GM23248 (cell line): ENCODE results near the gene FAM156A. TPM values are rescaled to one million over a fixed set of nuclear protein-coding genes. Genes with fewer than 3 reads are reported as not detected.
"Not testable (repeated sequence)": the region's sequence is repeated elsewhere in the genome, so short reads cannot be mapped to it uniquely, and the experiment has no call there.

Experiments used
- DNase-seq: peaks from one replicate; pipeline ENCODE4 v3.0.0-alpha.2; 2015
- H2AFZ ChIP-seq: fragments of 200-600 bp; sonication (generic); 2 replicates; pipeline ENCODE4 v1.6.1; 2016; ENCODE audit warnings: antibody characterized with exemption
- H3F3A ChIP-seq: fragments of 200-600 bp; sonication (generic); 2 replicates; pipeline ENCODE4 v1.6.1; 2016; ENCODE audit warnings: mild to moderate bottlenecking, antibody characterized with exemption, mixed run types; ENCODE audit not compliant: insufficient read depth
- H3K27ac ChIP-seq: fragments of 200-600 bp; sonication (generic); 2 replicates; pipeline ENCODE4 v1.5.1; 2016; ENCODE audit warnings: mild to moderate bottlenecking
- H3K27me3 ChIP-seq: fragments of 200-600 bp; sonication (generic); replicated peaks from 2 replicates; pipeline ENCODE4 v1.6.1; 2016; ENCODE audit warnings: mild to moderate bottlenecking; ENCODE audit not compliant: insufficient read depth
- H3K36me3 ChIP-seq: fragments of 200-600 bp; sonication (generic); 2 replicates; pipeline ENCODE4 v1.6.1; 2016; ENCODE audit warnings: low read depth, mild to moderate bottlenecking
- H3K4me1 ChIP-seq: fragments of 200-600 bp; sonication (generic); 2 replicates; pipeline ENCODE4 v1.6.1; 2016; ENCODE audit warnings: mild to moderate bottlenecking; ENCODE audit not compliant: insufficient read depth
- H3K4me2 ChIP-seq: fragments of 200-600 bp; sonication (generic); one replicate; pipeline ENCODE4 v1.6.1; 2016; ENCODE audit warnings: mild to moderate bottlenecking; ENCODE audit not compliant: unreplicated experiment
- H3K4me3 ChIP-seq: fragments of 200-600 bp; sonication (generic); 2 replicates; pipeline ENCODE4 v1.5.1; 2016; ENCODE audit warnings: mild to moderate bottlenecking
- H3K79me2 ChIP-seq: fragments of 200-600 bp; sonication (generic); 2 replicates; pipeline ENCODE4 v1.6.1; 2016; ENCODE audit warnings: mild to moderate bottlenecking; ENCODE audit not compliant: insufficient read depth
- H3K9ac ChIP-seq: fragments of 200-600 bp; sonication (generic); 2 replicates; pipeline ENCODE4 v1.6.1; 2016; ENCODE audit warnings: mild to moderate bottlenecking
- H3K9me2 ChIP-seq: fragments of 200-600 bp; sonication (generic); 2 replicates; pipeline ENCODE4 v1.6.1; 2016; ENCODE audit warnings: mixed run types, mild to moderate bottlenecking, moderate library complexity; ENCODE audit not compliant: insufficient read depth
- H3K9me3 ChIP-seq: fragments of 200-600 bp; sonication (generic); one replicate; pipeline ENCODE4 v1.6.1; 2017; ENCODE audit warnings: low read depth
- H4K20me1 ChIP-seq: fragments of 200-600 bp; sonication (generic); 2 replicates; pipeline ENCODE4 v1.6.0; 2016; ENCODE audit not compliant: insufficient read depth
- WGBS, 2 experiments: methylation state at CpG; one replicate each; pipeline ENCODE4 v1.1.6; 2015 to 2017; ENCODE audit warnings: low lambda C conversion rate in 2 of 2, low coverage in 1 of 2; ENCODE audit errors: missing lambda C conversion rate in 2 of 2; 5-methylcytosine and 5-hydroxymethylcytosine counted together
- in situ Hi-C: fragments of 300-500 bp; cut with MboI; formaldehyde crosslinking; loops from 2 replicates; pipeline ENCODE4 v1.15.0; 2020
- polyA plus RNA-seq: library from polyadenylated mRNA; unstranded; fragments of >200 nt; fragmentation: Nextera tagmentation; extraction: Ambion mirVana; gene quantifications from 2 replicates; pipeline ENCODE4 v1.2.1, GENCODE V29; 2016
- total RNA-seq: library from RNA; depleted of rRNA; stranded (reverse); fragments of >200 nt; shearing (Covaris generic); gene quantifications from 2 replicates; pipeline ENCODE4 v1.2.3, GENCODE V29; 2014; rRNA removed

Gene FAM156A
- total and polyA plus RNA-seq, 2 experiments from 2014 or later = 17.4 to 31.7 TPM

DNA sequence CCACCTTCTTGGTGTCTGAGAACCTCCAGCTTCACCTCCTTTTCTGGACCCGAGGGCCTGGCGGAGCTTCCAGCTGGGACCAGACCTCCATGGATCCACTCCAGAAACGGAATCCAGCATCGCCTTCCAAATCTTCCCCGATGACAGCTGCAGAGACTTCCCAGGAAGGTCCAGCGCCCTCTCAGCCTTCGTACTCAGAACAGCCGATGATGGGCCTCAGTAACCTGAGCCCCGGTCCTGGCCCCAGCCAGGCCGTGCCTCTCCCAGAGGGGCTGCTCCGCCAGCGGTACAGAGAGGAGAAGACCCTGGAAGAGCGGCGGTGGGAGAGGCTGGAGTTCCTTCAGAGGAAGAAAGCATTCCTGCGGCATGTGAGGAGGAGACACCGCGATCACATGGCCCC is 51.2 kb downstream of the FAM156A start:
- H3K79me2 ChIP-seq, H3K4me3 ChIP-seq, H3K36me3 ChIP-seq, DNase-seq, H3K27ac ChIP-seq, H3K4me2 ChIP-seq, H3K9me3 ChIP-seq, H3K4me1 ChIP-seq, H3K27me3 ChIP-seq, in situ Hi-C loops, H2AFZ ChIP-seq, H4K20me1 ChIP-seq, H3F3A ChIP-seq, H3K9me2 ChIP-seq, H3K9ac ChIP-seq: not testable (repeated sequence)
- no CpG with 5 or more reads among the region's 17 CpGs for WGBS, 2 experiments

DNA sequence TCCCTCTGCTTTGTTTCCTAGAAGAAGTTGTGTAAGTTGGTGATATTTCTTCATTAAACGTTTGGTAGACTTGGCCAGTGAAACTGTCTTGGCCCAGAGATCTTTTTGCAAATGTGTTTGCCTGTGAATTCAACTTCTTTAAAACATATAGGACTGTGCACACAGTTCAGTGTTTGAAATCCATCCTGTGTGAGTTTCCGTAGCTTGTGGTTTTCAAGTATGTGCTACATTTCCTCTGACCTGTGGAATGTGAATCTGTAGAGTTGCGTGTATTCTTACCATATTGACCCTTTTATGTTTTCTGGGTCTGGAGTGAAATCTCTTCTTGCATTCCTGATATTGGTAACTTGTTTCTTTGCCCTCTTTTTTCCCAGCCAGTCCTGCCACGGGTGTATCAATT is 52.2 kb downstream of the FAM156A start:
- H3K36me3 ChIP-seq, H3K4me3 ChIP-seq, H2AFZ ChIP-seq, in situ Hi-C loops, H3K9me2 ChIP-seq, H3F3A ChIP-seq, H3K9me3 ChIP-seq, H3K4me1 ChIP-seq, H3K79me2 ChIP-seq, H3K9ac ChIP-seq, DNase-seq, H3K4me2 ChIP-seq, H3K27me3 ChIP-seq, H4K20me1 ChIP-seq, H3K27ac ChIP-seq: not testable (repeated sequence)
- no CpG with 5 or more reads among the region's 4 CpGs for WGBS, 2 experiments

DNA sequence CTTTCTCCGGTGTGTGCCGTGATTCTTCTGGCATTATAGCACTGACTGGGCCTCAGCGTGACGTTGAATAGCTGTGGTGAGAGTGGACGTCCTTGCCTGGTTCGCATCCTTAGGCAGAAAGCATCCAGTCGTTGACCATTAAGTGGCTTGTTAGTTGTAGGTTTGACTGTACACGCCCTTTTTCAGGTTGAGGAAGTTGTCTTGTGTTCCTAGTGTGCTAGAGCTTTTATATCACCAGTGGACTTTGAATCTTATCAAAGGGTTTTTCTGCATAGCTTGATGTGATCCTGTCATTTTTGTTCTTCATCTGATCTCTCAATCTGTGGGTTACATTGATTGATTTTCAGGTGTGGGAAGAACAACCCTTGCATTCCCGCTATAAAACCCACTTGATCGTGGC is 52.8 kb downstream of the FAM156A start:
- no CpG with 5 or more reads among the region's 10 CpGs for WGBS, 2 experiments
- in situ Hi-C loops = not testable (repeated sequence)

More for the DNA sequence above, 52.8 kb downstream of the FAM156A start:
- not testable (repeated sequence) for H4K20me1 ChIP-seq, H2AFZ ChIP-seq, H3K4me2 ChIP-seq, H3F3A ChIP-seq, H3K9ac ChIP-seq, H3K4me3 ChIP-seq, H3K27me3 ChIP-seq, H3K36me3 ChIP-seq, H3K27ac ChIP-seq, H3K79me2 ChIP-seq, H3K4me1 ChIP-seq, DNase-seq, H3K9me3 ChIP-seq, H3K9me2 ChIP-seq

Other genes starting within 250 kb of the FAM156A start
- not detected in 2 replicates for gene SSX2B, start 207.3 kb downstream of the FAM156A start, total RNA-seq
- not detected in 2 replicates for gene SSX2B, start 207.3 kb downstream of the FAM156A start, polyA plus RNA-seq
- not detected in 2 replicates for gene SPANXN5, start 161.1 kb downstream of the FAM156A start, total RNA-seq
- gene SPANXN5, start 161.1 kb downstream of the FAM156A start, polyA plus RNA-seq = not detected in 2 replicates
- not detected in 2 replicates for gene XAGE5, start 147.2 kb downstream of the FAM156A start, total RNA-seq
- not detected in 2 replicates for gene XAGE5, start 147.2 kb downstream of the FAM156A start, polyA plus RNA-seq
- not detected in 2 replicates for gene XAGE3, start 90.4 kb downstream of the FAM156A start, total RNA-seq
- gene XAGE3, start 90.4 kb downstream of the FAM156A start, polyA plus RNA-seq = not detected in 2 replicates
- gene FAM156B, start 61.2 kb downstream of the FAM156A start, total RNA-seq = 24.5 and 31.1 TPM in 2 replicates
- 17.1 and 22.6 TPM in 2 replicates for gene FAM156B, start 61.2 kb downstream of the FAM156A start, polyA plus RNA-seq
- gene GPR173, start 90.3 kb upstream of the FAM156A start, total RNA-seq = 0.86 and 2.7 TPM in 2 replicates
- gene GPR173, start 90.3 kb upstream of the FAM156A start, polyA plus RNA-seq = 0.09 and 0.24 TPM in 2 replicates
- gene TSPYL2, start 123.8 kb upstream of the FAM156A start, total RNA-seq = 14.3 and 14.9 TPM in 2 replicates
- gene TSPYL2, start 123.8 kb upstream of the FAM156A start, polyA plus RNA-seq = 14.9 and 16.2 TPM in 2 replicates
- gene KANTR, start 135.6 kb upstream of the FAM156A start, total RNA-seq = 1.3 and 2.1 TPM in 2 replicates
- 0.79 and 1.1 TPM in 2 replicates for gene KANTR, start 135.6 kb upstream of the FAM156A start, polyA plus RNA-seq